GM23338 (cell line): ENCODE results near the gene SFT2D2. TPM values are rescaled to one million over a fixed set of nuclear protein-coding genes. Genes with fewer than 3 reads are reported as not detected.
"Not testable (repeated sequence)": the region's sequence is repeated elsewhere in the genome, so short reads cannot be mapped to it uniquely, and the experiment has no call there.

Experiments
- ATAC-seq: fragments of 200-7000 bp; cut with Tn5 transposase; 3 replicates; pipeline ENCODE4 v1.9.1; 2020
- DNase-seq: peaks from one replicate; pipeline ENCODE4 v3.0.0-alpha.2; 2015; ENCODE audit warnings: low spot score
- H2AFZ ChIP-seq: fragments of 200-600 bp; sonication (generic); 2 replicates; pipeline ENCODE4 v1.8.0; 2016; ENCODE audit warnings: antibody characterized with exemption, mild to moderate bottlenecking, moderate library complexity
- H3F3A ChIP-seq: fragments of 200-600 bp; sonication (generic); replicated peaks from 2 replicates; pipeline ENCODE4 v1.8.0; 2017; ENCODE audit warnings: antibody characterized with exemption, mixed run types, low read depth
- H3K27ac ChIP-seq: fragments of 200-600 bp; sonication (generic); 2 replicates; pipeline ENCODE4 v1.6.1; 2016; ENCODE audit warnings: low read depth
- H3K27me3 ChIP-seq: fragments of 200-600 bp; sonication (generic); 2 replicates; pipeline ENCODE4 v1.8.0; 2016; ENCODE audit warnings: mild to moderate bottlenecking, mixed run types, moderate library complexity; ENCODE audit not compliant: insufficient read depth
- H3K36me3 ChIP-seq: fragments of 200-600 bp; sonication (generic); 2 replicates; pipeline ENCODE4 v1.8.0; 2016; ENCODE audit warnings: mild to moderate bottlenecking; ENCODE audit not compliant: insufficient read depth
- H3K4me1 ChIP-seq: fragments of 200-600 bp; sonication (generic); 2 replicates; pipeline ENCODE4 v1.8.0; 2016; ENCODE audit warnings: mild to moderate bottlenecking, moderate library complexity; ENCODE audit not compliant: insufficient read depth
- H3K4me2 ChIP-seq: fragments of 200-600 bp; sonication (generic); 2 replicates; pipeline ENCODE4 v1.7.1; 2017; ENCODE audit warnings: mixed run types
- H3K4me3 ChIP-seq: fragments of 200-600 bp; sonication (generic); 2 replicates; pipeline ENCODE4 v1.6.1; 2016; ENCODE audit warnings: mixed run types
- H3K79me2 ChIP-seq: fragments of 200-600 bp; sonication (generic); replicated peaks from 2 replicates; pipeline ENCODE4 v1.8.0; 2017; ENCODE audit warnings: mild to moderate bottlenecking; ENCODE audit not compliant: insufficient read depth
- H3K9me2 ChIP-seq: fragments of 200-600 bp; sonication (generic); 2 replicates; pipeline ENCODE4 v1.8.0; 2017; ENCODE audit not compliant: insufficient read depth
- H4K20me1 ChIP-seq: fragments of 200-600 bp; sonication (generic); replicated peaks from 2 replicates; pipeline ENCODE4 v1.8.0; 2017; ENCODE audit warnings: mild to moderate bottlenecking; ENCODE audit not compliant: insufficient read depth
- H3K27ac Mint-ChIP-seq: 2 replicates; pipeline ENCODE4 v1.8.0; 2020; ENCODE audit warnings: inconsistent platforms, mild to moderate bottlenecking, moderate library complexity, mixed read lengths
- H3K27me3 Mint-ChIP-seq: 3 replicates; pipeline ENCODE4 v1.8.0; 2022; ENCODE audit warnings: low read depth, mild to moderate bottlenecking, moderate library complexity, mixed read lengths, inconsistent platforms; ENCODE audit not compliant: insufficient read depth, poor library complexity
- H3K36me3 Mint-ChIP-seq: 3 replicates; pipeline ENCODE4 v1.8.0; 2021; ENCODE audit warnings: low read depth, mild to moderate bottlenecking, inconsistent platforms, moderate library complexity, mixed read lengths
- H3K4me1 Mint-ChIP-seq: 3 replicates; pipeline ENCODE4 v1.8.0; 2020; ENCODE audit warnings: mild to moderate bottlenecking, inconsistent platforms, mixed read lengths
- H3K4me3 Mint-ChIP-seq: 3 replicates; pipeline ENCODE4 v1.8.0; 2021; ENCODE audit warnings: moderate library complexity, mild to moderate bottlenecking, inconsistent platforms, mixed read lengths
- H3K9me3 Mint-ChIP-seq: 3 replicates; pipeline ENCODE4 v1.8.0; 2020; ENCODE audit warnings: moderate library complexity, mild to moderate bottlenecking, inconsistent platforms, mixed read lengths
- CREB1 ChIP-seq: fragments of 250-450 bp; sonication (Bioruptor Pico); IDR thresholded peaks from 2 replicates; pipeline ENCODE4 v1.5.0; 2020; ENCODE audit warnings: low read depth, mild to moderate bottlenecking, moderate library complexity
- EZH2 ChIP-seq: fragments of 200-600 bp; sonication (generic); IDR thresholded peaks from one replicate; pipeline ENCODE4 v1.8.0; 2017; ENCODE audit warnings: antibody characterized with exemption, mild to moderate bottlenecking, low read depth; ENCODE audit not compliant: unreplicated experiment
- EZH2phosphoT487 ChIP-seq: fragments of 200-600 bp; sonication (generic); IDR thresholded peaks from one replicate; pipeline ENCODE4 v1.8.1; 2018; ENCODE audit warnings: antibody characterized with exemption; ENCODE audit not compliant: unreplicated experiment
- JUNB ChIP-seq: IDR thresholded peaks from one replicate; pipeline ENCODE4 v1.6.1; 2016; ENCODE audit warnings: antibody characterized with exemption; ENCODE audit not compliant: unreplicated experiment
- NANOG ChIP-seq: IDR thresholded peaks from 2 replicates; pipeline ENCODE4 v1.6.1; 2016; ENCODE audit warnings: antibody characterized with exemption, borderline replicate concordance
- STAT1 ChIP-seq: IDR thresholded peaks from one replicate; pipeline ENCODE4 v1.6.1; 2016; ENCODE audit warnings: antibody characterized with exemption; ENCODE audit not compliant: unreplicated experiment
- ZNF331 ChIP-seq: fragments of 250-450 bp; sonication (Bioruptor Pico); IDR thresholded peaks from 2 replicates; pipeline ENCODE4 v1.5.0; 2020; ENCODE audit warnings: low read depth, mild to moderate bottlenecking, moderate library complexity
- polyA plus RNA-seq: library from polyadenylated mRNA; unstranded; fragments of >200 nt; fragmentation: Nextera tagmentation; extraction: Ambion mirVana; gene quantifications from 2 replicates; pipeline ENCODE4 v1.2.1, GENCODE V29; 2016
- total RNA-seq: library from RNA; depleted of rRNA; stranded (reverse); fragments of >200 nt; shearing (Covaris generic); gene quantifications from 2 replicates; pipeline ENCODE4 v1.2.3, GENCODE V29; 2014
- TF ChIP-seq, protein P1 (sequence below): IDR thresholded peaks from 2 replicates; pipeline ENCODE4 v1.6.1; 2016; ENCODE audit warnings: antibody characterized with exemption
- TF ChIP-seq, protein P2 (sequence below): fragments of 250-450 bp; sonication (Bioruptor Pico); IDR thresholded peaks from 2 replicates; pipeline ENCODE4 v1.5.0; 2020; ENCODE audit warnings: mild to moderate bottlenecking, moderate library complexity

SFT2D2 gene
- total and polyA plus RNA-seq, 2 experiments from 2014 or later: 7.6 to 27.2 TPM

DNA sequence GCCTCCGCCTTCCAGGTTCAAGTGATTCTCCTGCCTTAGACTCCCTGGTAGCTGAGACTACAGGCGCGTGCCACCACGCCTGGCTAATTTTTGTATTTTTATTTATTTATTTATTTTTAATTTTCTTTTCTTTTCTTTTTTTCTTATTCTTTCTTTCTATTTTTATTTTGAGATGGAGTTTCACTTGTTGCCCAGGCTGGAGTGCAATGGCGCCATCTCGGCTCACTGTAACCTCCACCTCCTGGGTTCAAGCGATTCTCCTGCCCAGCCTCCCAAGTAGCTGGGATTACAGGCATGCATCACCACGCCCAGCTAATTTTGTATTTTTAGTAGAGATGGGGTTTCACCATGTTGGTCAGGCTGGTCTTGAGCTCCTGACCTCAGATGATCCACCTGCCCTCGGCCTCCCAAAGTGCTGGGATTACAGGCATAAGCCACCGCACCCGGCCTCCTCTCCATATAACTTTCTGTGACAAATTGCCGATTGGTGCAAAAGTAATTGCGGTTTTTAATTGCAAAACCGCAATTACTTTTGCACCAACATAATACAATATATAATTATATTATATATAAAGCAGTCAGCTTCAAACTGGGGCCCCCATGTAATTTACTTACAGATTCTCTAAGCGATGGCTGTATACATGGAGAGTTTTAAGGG is 44.6 kb upstream of the SFT2D2 start:
- not testable (repeated sequence) for DNase-seq, H3K9me2 ChIP-seq, H3K4me3 Mint-ChIP-seq, ATAC-seq, H3K4me1 Mint-ChIP-seq, H3K27ac Mint-ChIP-seq, H4K20me1 ChIP-seq, H3K27ac ChIP-seq, H3K9me3 Mint-ChIP-seq, H3K27me3 Mint-ChIP-seq, H3K27me3 ChIP-seq, H3K36me3 Mint-ChIP-seq, H3K4me2 ChIP-seq, H2AFZ ChIP-seq, H3F3A ChIP-seq, H3K4me3 ChIP-seq, H3K36me3 ChIP-seq
- peaks cover 10% of the 10 kb centered on the region; the same call in 1 of the 2 replicates for H3K4me1 ChIP-seq
- H3K79me2 ChIP-seq: peaks cover 37% of the 10 kb centered on the region

DNA sequence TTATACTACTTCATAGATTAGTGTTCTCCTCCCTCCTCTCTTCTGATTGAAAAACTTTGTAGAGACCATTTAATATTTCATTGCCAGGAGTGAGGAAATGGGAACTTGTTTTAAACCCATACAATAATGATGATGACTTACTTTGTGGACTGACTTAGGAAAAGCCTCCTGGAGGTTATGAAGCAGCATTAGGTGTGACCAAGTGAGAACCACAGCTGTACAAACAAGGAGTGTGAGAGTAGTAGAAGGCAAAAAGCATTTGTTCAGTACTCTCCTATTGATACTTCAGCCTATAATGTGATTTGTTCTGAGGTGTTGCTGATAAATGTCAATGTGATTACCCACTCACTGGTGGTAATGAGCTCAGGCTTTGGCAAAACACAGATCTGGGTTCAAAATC is 38.6 kb upstream of the SFT2D2 start:
- Histone ChIP-seq H3F3A (no peaks in the 10 kb centered on the region), H3K79me2 (peaks cover 14% of the 10 kb centered on the region), H3K9me2 (no peaks in the 10 kb centered on the region), H3K27me3 (no peaks in the 10 kb centered on the region), H3K4me3 (no peak overlapping the region), H3K36me3 (0 out of 2 replicates have a peak, but pooled peaks cover 11% of the 10 kb centered on the region), H4K20me1 (no peaks in the 10 kb centered on the region), H3K27ac (0 out of 2 replicates have a peak overlapping the region, but pooled peaks have one; percentile 30), H3K4me2 (no peak overlapping the region), H3K4me1 (0 out of 2 replicates have a peak, but pooled peaks cover 4% of the 10 kb centered on the region), H2AFZ (no peak overlapping the region)
- Mint-ChIP-seq H3K4me3 (no peak overlapping the region), H3K9me3 (no peaks in the 10 kb centered on the region), H3K27me3 (no peaks in the 10 kb centered on the region), H3K36me3 (peaks cover 17% of the 10 kb centered on the region; the same call in 2 of the 3 replicates), H3K27ac (no peak overlapping the region), H3K4me1 (no peaks in the 10 kb centered on the region; the same call in 2 of the 3 replicates)
- DNase-seq: no peak
- ATAC-seq: no peak
- TF ChIP-seq STAT1: no peak
- TF ChIP-seq ZNF331 (CRISPR knock-in tag): no peak
- TF ChIP-seq CREB1 (CRISPR knock-in tag): no peak
- no peak for TF ChIP-seq JUNB
- no peak for TF ChIP-seq NANOG
- TF ChIP-seq EZH2phosphoT487: no peak
- TF ChIP-seq EZH2: no peak

DNA sequence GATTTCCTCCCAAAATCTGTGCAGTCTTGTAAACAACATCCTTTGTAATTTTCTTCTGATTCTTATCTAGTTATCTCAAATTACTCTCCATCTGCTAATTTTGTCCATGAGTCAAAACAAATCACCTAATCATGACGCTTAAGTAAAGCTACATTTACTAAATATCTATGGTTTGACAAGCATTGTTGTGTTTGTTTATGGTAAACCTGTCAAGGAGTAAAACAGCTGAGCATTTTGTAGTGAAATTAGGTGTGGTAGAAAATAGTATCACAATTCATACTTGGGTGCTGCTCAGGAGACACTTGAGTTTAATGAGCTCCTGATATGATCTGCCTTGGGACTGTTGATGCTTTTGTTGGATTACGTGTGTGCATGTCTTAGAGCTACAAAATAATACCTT is 35.4 kb upstream of the SFT2D2 start:
- Histone ChIP-seq H3K27me3 (no peaks in the 10 kb centered on the region), H3K4me2 (no peak overlapping the region), H3K27ac (no peak overlapping the region), H3K79me2 (no peaks in the 10 kb centered on the region), H3K4me1 (no peaks in the 10 kb centered on the region), H3K36me3 (0 out of 2 replicates have a peak, but pooled peaks cover 13% of the 10 kb centered on the region), H2AFZ (no peak overlapping the region), H3K9me2 (no peaks in the 10 kb centered on the region), H3F3A (no peaks in the 10 kb centered on the region), H3K4me3 (no peak overlapping the region), H4K20me1 (no peaks in the 10 kb centered on the region)
- peaks cover 1% of the 10 kb centered on the region for H3K27me3 Mint-ChIP-seq
- no peaks in the 10 kb centered on the region for H3K4me1 Mint-ChIP-seq
- no peak overlapping the region for H3K27ac Mint-ChIP-seq
- no peaks in the 10 kb centered on the region for H3K9me3 Mint-ChIP-seq
- DNase-seq: no peak
- peaks cover 25% of the 10 kb centered on the region; the same call in 2 of the 3 replicates for H3K36me3 Mint-ChIP-seq
- H3K4me3 Mint-ChIP-seq: no peak overlapping the region
- no peak for ATAC-seq
- TF ChIP-seq, protein P1, sequence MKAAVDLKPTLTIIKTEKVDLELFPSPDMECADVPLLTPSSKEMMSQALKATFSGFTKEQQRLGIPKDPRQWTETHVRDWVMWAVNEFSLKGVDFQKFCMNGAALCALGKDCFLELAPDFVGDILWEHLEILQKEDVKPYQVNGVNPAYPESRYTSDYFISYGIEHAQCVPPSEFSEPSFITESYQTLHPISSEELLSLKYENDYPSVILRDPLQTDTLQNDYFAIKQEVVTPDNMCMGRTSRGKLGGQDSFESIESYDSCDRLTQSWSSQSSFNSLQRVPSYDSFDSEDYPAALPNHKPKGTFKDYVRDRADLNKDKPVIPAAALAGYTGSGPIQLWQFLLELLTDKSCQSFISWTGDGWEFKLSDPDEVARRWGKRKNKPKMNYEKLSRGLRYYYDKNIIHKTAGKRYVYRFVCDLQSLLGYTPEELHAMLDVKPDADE: no peak
- TF ChIP-seq, protein P2, sequence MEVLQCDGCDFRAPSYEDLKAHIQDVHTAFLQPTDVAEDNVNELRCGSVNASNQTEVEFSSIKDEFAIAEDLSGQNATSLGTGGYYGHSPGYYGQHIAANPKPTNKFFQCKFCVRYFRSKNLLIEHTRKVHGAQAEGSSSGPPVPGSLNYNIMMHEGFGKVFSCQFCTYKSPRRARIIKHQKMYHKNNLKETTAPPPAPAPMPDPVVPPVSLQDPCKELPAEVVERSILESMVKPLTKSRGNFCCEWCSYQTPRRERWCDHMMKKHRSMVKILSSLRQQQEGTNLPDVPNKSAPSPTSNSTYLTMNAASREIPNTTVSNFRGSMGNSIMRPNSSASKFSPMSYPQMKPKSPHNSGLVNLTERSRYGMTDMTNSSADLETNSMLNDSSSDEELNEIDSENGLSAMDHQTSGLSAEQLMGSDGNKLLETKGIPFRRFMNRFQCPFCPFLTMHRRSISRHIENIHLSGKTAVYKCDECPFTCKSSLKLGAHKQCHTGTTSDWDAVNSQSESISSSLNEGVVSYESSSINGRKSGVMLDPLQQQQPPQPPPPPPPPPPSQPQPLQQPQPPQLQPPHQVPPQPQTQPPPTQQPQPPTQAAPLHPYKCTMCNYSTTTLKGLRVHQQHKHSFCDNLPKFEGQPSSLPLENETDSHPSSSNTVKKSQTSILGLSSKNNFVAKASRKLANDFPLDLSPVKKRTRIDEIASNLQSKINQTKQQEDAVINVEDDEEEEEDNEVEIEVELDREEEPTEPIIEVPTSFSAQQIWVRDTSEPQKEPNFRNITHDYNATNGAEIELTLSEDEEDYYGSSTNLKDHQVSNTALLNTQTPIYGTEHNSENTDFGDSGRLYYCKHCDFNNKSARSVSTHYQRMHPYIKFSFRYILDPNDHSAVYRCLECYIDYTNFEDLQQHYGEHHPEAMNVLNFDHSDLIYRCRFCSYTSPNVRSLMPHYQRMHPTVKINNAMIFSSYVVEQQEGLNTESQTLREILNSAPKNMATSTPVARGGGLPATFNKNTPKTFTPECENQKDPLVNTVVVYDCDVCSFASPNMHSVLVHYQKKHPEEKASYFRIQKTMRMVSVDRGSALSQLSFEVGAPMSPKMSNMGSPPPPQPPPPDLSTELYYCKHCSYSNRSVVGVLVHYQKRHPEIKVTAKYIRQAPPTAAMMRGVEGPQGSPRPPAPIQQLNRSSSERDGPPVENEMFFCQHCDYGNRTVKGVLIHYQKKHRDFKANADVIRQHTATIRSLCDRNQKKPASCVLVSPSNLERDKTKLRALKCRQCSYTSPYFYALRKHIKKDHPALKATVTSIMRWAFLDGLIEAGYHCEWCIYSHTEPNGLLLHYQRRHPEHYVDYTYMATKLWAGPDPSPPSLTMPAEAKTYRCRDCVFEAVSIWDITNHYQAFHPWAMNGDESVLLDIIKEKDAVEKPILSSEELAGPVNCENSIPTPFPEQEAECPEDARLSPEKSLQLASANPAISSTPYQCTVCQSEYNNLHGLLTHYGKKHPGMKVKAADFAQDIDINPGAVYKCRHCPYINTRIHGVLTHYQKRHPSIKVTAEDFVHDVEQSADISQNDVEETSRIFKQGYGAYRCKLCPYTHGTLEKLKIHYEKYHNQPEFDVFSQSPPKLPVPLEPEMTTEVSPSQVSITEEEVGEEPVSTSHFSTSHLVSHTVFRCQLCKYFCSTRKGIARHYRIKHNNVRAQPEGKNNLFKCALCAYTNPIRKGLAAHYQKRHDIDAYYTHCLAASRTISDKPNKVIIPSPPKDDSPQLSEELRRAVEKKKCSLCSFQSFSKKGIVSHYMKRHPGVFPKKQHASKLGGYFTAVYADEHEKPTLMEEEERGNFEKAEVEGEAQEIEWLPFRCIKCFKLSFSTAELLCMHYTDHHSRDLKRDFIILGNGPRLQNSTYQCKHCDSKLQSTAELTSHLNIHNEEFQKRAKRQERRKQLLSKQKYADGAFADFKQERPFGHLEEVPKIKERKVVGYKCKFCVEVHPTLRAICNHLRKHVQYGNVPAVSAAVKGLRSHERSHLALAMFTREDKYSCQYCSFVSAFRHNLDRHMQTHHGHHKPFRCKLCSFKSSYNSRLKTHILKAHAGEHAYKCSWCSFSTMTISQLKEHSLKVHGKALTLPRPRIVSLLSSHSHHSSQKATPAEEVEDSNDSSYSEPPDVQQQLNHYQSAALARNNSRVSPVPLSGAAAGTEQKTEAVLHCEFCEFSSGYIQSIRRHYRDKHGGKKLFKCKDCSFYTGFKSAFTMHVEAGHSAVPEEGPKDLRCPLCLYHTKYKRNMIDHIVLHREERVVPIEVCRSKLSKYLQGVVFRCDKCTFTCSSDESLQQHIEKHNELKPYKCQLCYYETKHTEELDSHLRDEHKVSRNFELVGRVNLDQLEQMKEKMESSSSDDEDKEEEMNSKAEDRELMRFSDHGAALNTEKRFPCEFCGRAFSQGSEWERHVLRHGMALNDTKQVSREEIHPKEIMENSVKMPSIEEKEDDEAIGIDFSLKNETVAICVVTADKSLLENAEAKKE: no peak
- TF ChIP-seq NANOG (no peak), ZNF331 (CRISPR knock-in tag) (no peak), STAT1 (no peak), JUNB (no peak)
